Ovary (tissue), 3 donors: ENCODE measurements around the gene THAP4.

ENCODE experiments used
- EP300 ChIP-seq: sonication (generic); formaldehyde crosslinking; IDR thresholded peaks from one replicate; pipeline ENCODE4 v1.6.1; 2017; ENCODE audit warnings: antibody characterized with exemption
- POLR2A ChIP-seq: fragments of 450-650 bp; IDR thresholded peaks from one replicate; pipeline ENCODE4 v1.6.1; 2017; ENCODE audit warnings: antibody characterized with exemption, mild to moderate bottlenecking, moderate library complexity
- TF ChIP-seq, protein P1 (sequence below), 3 donors: fragments of 450-650 bp in 2 of 3; fragments of 200-600 bp in 1 of 3; IDR thresholded peaks; one replicate each; pipeline versions ENCODE4 v1.5.1 to v1.8.0; 2016 to 2022; ENCODE audit warnings: antibody characterized with exemption in 3 of 3, mild to moderate bottlenecking in 1 of 3
- donor health status: DM: no; HTN: no; CAD: no.

- TF ChIP-seq, protein P1, sequence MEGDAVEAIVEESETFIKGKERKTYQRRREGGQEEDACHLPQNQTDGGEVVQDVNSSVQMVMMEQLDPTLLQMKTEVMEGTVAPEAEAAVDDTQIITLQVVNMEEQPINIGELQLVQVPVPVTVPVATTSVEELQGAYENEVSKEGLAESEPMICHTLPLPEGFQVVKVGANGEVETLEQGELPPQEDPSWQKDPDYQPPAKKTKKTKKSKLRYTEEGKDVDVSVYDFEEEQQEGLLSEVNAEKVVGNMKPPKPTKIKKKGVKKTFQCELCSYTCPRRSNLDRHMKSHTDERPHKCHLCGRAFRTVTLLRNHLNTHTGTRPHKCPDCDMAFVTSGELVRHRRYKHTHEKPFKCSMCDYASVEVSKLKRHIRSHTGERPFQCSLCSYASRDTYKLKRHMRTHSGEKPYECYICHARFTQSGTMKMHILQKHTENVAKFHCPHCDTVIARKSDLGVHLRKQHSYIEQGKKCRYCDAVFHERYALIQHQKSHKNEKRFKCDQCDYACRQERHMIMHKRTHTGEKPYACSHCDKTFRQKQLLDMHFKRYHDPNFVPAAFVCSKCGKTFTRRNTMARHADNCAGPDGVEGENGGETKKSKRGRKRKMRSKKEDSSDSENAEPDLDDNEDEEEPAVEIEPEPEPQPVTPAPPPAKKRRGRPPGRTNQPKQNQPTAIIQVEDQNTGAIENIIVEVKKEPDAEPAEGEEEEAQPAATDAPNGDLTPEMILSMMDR (IDR thresholded peaks at IDR 0.05) = no peak
- TF ChIP-seq POLR2A (no peak), EP300 (no peak)
These were observed 9.3 kb downstream of the THAP4 start for GRCh38 chr2:241627675-241628074.
